ENCODE data around the gene ADAM12. TPM values are rescaled to one million over a fixed set of nuclear protein-coding genes. Genes with fewer than 3 reads are reported as not detected.

The ADAM12 gene
- total RNA-seq, 1 experiment from 2014 or later: not detected

DNA sequence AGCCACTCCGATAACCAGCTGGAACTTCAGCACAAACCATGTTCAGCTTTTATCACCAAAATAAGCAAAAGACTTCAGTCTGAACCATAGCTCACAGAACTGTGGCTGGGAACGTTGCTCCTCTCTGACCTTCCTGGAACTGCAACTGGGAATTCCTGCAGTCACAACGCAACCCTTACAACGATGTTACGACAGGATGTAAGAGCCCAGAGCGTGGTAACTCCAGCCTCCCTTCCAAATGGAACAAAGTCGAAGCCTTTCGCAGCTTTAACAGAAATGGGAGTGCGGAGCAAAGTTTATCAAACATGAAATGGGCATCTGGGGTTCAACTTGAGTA lies 162.6 kb downstream of the ADAM12 start:
- DNase-seq (ENCODE audit: low read depth, low spot score) (no peak), ATAC-seq (no peak)
- peaks cover 60% of the 10 kb centered on the region for H3K27me3 ChIP-seq (ENCODE audit: insufficient read depth, low read length)
- H4K20me1 ChIP-seq (ENCODE audit: insufficient read depth): no peaks in the 10 kb centered on the region
- TF ChIP-seq EGR1 (IDR thresholded peaks at IDR 0.05; ENCODE audit: low read depth): no peak
- TF ChIP-seq SRF (IDR thresholded peaks at IDR 0.05; ENCODE audit: low read depth): no peak
- TF ChIP-seq EZH2phosphoT487 (IDR thresholded peaks at IDR 0.05; ENCODE audit: borderline replicate concordance): no peak
- TF ChIP-seq SP1 (IDR thresholded peaks at IDR 0.05; ENCODE audit: low read depth): no peak
- TF ChIP-seq POLR2A (IDR thresholded peaks at IDR 0.05; ENCODE audit: borderline replicate concordance, extremely low read depth, insufficient read depth, insufficient read length): no peak
- TF ChIP-seq ZFX (IDR thresholded peaks at IDR 0.05): no peak
- TF ChIP-seq FOSL1 (IDR thresholded peaks at IDR 0.05; ENCODE audit: low read depth): no peak
- H3K4me2 ChIP-seq (ENCODE audit: low read length): no peak overlapping the region
- intact Hi-C loops (cut with micrococcal nuclease): no loop called here
- no peaks in the 10 kb centered on the region for H3K9me2 ChIP-seq (ENCODE audit: insufficient read depth)
- H3K4me3 ChIP-seq (replicated peaks in 1 of 2; ENCODE audit: low read depth in 1 of 2, low read length in 2 of 2): no peak overlapping the region
- H3K27ac ChIP-seq (ENCODE audit: low read depth, low read length): no peak overlapping the region
- no peak overlapping the region for H3K9ac ChIP-seq (ENCODE audit: low read length)
- POLR2A ChIA-PET: no interaction called here
- H3K4me1 ChIP-seq (ENCODE audit: control insufficient read depth in 1 of 2, insufficient read depth in 2 of 2, low read length in 2 of 2): no peaks in the 10 kb centered on the region
- CTCF ChIA-PET: no interaction called here
- no TSS peak for BruUV-seq (replicated peaks)
- RAD21 ChIA-PET (ENCODE audit: low non-redundant PET in 1 of 2, low total read pairs in 2 of 2, uncharacterized antibody in 2 of 2, unreplicated experiment in 2 of 2): no interaction called here
- H3K36me3 ChIP-seq (ENCODE audit: control insufficient read depth in 1 of 2, insufficient read depth in 2 of 2, low read length in 2 of 2): no peaks in the 10 kb centered on the region
- H2AFZ ChIP-seq (ENCODE audit: low read depth, low read length, poor library complexity, severe bottlenecking): no peak overlapping the region
- H3K9me3 ChIP-seq (ENCODE audit: control insufficient read depth in 1 of 2, insufficient read depth in 1 of 2, low read depth in 1 of 2, low read length in 2 of 2): no peaks in the 10 kb centered on the region
- no peaks in the 10 kb centered on the region for H3K79me2 ChIP-seq (ENCODE audit: insufficient read depth, low read length)

DNA sequence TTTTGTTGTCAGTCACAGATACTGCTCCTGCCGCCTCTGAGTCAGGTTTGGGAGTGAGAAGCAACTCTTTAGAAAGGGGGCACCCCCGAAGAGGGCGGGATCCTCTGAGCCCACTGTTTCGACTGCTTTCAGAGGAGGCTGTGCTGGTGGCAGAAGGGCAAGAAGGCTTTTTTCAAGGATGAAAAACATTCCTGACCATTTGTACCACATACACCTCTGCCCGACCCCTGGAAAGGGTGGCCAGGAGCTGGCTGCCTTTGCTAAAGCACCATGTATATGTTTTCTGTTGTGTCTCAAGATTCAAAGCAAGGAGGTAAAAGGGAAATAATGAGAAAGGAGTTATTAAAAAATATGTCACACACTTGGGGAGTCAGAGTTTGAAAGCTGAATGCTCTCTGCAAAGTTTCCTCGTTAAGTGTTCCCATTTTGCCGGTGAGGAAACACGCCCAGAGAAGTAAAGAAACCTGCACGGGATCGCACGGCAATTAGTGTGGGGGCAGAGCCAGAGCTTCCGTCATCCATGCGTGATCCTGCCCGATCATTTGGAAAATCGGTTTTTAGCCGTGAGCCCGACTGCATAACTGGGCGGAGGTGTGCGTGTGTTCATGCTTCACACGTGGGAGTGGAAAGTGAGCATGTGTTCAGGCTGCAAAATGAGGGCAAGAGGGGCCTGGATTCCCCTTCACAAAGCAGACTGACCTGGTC lies 163.2 kb downstream of the ADAM12 start:
- Histone ChIP-seq H3K27me3 (ENCODE audit: insufficient read depth, low read length) (peaks cover 55% of the 10 kb centered on the region), H4K20me1 (ENCODE audit: insufficient read depth) (no peaks in the 10 kb centered on the region), H3K9me3 (ENCODE audit: control insufficient read depth in 1 of 2, insufficient read depth in 1 of 2, low read depth in 1 of 2, low read length in 2 of 2) (no peaks in the 10 kb centered on the region), H3K9me2 (ENCODE audit: insufficient read depth) (no peaks in the 10 kb centered on the region), H2AFZ (ENCODE audit: low read depth, low read length, poor library complexity, severe bottlenecking) (no peak overlapping the region), H3K4me2 (ENCODE audit: low read length) (no peak overlapping the region), H3K9ac (ENCODE audit: low read length) (no peak overlapping the region), H3K36me3 (ENCODE audit: control insufficient read depth in 1 of 2, insufficient read depth in 2 of 2, low read length in 2 of 2) (no peaks in the 10 kb centered on the region), H3K79me2 (ENCODE audit: insufficient read depth, low read length) (no peaks in the 10 kb centered on the region), H3K4me3 (replicated peaks in 1 of 2; ENCODE audit: low read depth in 1 of 2, low read length in 2 of 2) (no peak overlapping the region), H3K4me1 (ENCODE audit: control insufficient read depth in 1 of 2, insufficient read depth in 2 of 2, low read length in 2 of 2) (no peaks in the 10 kb centered on the region), H3K27ac (ENCODE audit: low read depth, low read length) (no peak overlapping the region)
- ATAC-seq (no peak), DNase-seq (ENCODE audit: low read depth, low spot score) (no peak)
- ChIA-PET CTCF (no interaction called here), POLR2A (no interaction called here), RAD21 (ENCODE audit: low non-redundant PET in 1 of 2, low total read pairs in 2 of 2, uncharacterized antibody in 2 of 2, unreplicated experiment in 2 of 2) (no interaction called here)
- TF ChIP-seq EZH2phosphoT487 (IDR thresholded peaks at IDR 0.05; ENCODE audit: borderline replicate concordance): peak; percentile 52; the same call in 1 of the 2 replicates
- TF ChIP-seq, protein P1, sequence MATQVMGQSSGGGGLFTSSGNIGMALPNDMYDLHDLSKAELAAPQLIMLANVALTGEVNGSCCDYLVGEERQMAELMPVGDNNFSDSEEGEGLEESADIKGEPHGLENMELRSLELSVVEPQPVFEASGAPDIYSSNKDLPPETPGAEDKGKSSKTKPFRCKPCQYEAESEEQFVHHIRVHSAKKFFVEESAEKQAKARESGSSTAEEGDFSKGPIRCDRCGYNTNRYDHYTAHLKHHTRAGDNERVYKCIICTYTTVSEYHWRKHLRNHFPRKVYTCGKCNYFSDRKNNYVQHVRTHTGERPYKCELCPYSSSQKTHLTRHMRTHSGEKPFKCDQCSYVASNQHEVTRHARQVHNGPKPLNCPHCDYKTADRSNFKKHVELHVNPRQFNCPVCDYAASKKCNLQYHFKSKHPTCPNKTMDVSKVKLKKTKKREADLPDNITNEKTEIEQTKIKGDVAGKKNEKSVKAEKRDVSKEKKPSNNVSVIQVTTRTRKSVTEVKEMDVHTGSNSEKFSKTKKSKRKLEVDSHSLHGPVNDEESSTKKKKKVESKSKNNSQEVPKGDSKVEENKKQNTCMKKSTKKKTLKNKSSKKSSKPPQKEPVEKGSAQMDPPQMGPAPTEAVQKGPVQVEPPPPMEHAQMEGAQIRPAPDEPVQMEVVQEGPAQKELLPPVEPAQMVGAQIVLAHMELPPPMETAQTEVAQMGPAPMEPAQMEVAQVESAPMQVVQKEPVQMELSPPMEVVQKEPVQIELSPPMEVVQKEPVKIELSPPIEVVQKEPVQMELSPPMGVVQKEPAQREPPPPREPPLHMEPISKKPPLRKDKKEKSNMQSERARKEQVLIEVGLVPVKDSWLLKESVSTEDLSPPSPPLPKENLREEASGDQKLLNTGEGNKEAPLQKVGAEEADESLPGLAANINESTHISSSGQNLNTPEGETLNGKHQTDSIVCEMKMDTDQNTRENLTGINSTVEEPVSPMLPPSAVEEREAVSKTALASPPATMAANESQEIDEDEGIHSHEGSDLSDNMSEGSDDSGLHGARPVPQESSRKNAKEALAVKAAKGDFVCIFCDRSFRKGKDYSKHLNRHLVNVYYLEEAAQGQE (IDR thresholded peaks at IDR 0.05; ENCODE audit: low read depth): no peak
- intact Hi-C loops (cut with micrococcal nuclease): no loop called here
- BruUV-seq (replicated peaks): no TSS peak
